GM19467 (cell line): ENCODE results near the gene TRIM25.

ENCODE experiments used
- ATAC-seq: cut with Tn5 transposase; IDR thresholded peaks from one replicate; pipeline ENCODE4 v1.9.1; 2021; ENCODE audit warnings: mild to moderate bottlenecking, moderate library complexity; ENCODE audit not compliant: unreplicated experiment

The TRIM25 gene

DNA sequence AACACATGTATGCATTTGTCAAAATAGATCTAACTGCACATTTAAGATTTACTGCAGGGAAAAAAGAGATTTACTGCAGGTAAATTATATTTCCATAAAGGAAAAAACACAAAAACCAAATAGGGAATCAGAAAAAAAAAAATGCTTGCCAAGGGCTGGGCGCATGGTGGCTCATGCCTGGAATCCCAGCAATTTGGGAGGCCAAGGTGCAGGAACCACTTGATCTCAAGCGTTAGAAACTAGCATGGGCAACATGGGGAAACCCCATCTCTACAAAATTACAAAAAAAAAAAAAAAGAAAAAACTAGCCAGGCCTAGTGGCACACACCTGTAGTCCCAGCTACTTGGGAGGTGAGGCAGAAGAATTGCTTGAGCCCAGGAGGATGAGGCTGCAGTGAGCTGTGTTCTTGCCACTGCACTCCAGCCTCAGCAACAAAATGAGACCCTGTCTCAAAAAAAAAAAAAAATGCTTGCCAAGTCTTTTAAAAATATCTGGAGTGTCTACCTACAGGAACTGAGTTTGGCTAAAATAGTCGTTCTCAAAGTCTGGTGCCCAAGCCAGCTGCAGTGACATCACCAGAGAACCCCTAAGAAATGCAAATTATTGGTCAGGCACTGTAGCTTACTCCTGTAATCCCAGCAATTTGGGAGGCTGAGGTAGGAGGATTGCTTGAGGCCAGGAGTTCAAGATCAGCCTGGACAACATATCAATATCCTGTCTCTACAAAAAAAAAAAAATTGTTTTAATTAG, 17.5 kb downstream of the TRIM25 start:
- ATAC-seq, result no peak

DNA sequence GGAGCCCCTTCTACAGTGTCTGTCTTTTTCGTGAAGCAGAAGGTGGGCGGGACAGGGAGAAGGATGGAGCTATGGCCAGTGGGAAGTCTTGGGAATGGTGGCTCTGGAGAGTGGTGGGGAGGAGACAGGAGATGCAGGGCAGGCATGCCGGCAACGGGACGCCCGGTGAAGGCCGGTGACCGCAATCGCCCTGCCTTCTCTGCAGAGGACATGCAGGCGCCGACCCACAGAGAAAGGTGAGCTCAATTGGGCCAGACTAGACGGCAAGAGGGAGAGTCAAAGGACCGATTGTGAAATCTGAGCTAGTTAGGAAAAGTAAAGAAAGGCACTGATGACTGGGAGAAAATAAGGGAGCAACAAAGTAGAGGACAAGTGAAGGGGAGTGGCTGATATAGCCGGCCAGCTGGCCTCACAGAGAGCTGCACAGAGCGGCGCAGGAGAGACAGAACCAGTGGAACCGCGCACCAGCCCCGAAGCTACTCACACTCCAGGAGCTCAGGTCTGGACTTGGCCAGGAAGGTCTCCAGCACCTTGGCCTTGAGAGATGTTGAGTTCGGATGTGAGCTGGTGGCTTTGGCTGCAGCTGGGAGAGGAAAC, 18.9 kb downstream of the TRIM25 start:
- ATAC-seq, result no peak

DNA sequence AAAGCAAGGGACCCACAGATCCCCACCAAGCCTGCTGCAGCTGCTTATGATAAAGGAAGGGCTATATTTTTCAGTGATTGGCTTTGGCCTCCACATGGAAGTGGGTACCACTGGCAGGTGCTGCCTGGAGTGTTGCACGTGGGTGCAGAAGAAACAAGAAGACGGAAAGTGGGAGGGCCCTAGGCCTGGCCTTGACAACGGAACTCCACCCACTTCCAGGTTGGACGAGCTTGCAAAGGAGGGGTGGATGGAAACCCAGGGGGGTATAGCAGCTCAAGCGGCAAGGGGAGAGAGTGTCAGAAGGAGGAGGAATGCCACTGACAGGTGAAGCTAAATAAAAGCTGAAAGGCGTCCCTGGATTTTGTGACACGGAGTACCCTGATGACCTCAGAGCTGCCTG, 20.3 kb downstream of the TRIM25 start:
- no peak for ATAC-seq

DNA sequence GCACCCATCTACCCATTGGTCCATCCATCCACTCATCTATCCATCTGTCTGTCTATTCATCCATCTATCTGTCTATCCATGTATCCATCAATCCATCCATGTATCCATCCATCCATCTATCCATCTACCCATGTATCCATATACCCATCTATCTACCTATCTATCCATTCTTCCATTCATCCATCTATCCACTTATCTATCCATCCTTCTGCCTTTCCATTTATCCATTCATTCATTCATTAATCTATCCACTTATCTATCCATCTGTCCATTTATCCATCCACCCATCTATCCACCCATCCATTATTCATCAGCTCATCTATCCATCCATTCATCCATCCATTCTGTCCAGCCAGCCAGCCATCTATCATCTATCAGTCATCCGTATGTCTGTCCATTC, 21.5 kb downstream of the TRIM25 start:
- ATAC-seq, result no peak

DNA sequence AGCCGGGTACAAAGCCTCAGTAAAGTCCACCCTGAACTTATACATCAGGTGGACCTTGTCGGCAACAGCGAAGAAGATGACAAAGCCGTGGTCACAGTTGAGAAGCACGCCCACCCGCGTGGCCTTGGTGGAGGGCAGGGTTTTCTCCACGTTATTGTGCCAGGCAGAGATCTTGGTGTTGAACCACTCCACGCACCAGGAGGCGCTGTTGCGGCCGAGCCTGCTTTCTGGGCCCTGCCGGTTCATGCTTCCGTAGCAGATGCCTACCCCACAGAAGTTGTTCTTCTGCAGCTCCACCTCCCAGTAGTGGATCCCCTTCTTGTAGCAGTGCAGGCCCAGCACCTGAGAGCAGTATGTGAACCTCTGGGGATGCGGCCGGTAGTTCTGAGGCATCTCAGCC, 22.1 kb downstream of the TRIM25 start:
- ATAC-seq, result no peak

DNA sequence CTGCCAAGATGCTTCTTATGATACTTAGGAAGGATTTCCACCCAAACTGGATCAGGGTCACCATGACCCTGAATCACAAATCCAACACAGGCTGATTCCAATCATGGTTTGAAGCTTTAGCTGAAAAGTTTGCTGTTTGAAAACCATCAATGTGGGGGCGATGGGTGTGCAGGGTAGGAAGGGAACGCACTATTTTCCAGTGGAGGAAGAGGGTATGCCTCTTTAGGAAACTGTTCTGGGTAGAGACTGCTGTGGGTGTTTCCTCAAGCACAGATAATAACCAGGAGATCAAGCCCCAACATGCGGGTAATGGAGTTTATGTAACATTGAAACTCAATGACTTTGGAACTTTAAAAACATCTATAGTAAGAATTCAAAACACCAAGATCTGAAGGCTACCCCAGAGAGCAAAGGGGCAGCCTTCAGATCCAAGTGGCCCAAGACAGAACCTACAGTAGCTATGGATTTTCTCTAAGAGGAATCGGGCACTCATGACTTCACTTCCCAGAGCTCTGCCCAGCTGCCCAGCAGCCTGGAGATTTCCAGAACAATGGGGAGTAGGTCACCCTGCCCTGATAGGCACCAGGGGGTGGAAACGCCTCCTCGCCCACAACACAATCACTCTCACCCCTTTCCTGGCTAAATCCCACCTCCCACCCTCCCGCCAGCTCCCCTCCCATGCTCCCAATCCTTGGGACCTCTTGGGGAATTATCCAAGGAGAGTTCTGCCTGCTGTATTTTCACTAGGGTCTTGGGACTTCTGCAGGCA, 22.8 kb downstream of the TRIM25 start:
- ATAC-seq, result no peak

DNA sequence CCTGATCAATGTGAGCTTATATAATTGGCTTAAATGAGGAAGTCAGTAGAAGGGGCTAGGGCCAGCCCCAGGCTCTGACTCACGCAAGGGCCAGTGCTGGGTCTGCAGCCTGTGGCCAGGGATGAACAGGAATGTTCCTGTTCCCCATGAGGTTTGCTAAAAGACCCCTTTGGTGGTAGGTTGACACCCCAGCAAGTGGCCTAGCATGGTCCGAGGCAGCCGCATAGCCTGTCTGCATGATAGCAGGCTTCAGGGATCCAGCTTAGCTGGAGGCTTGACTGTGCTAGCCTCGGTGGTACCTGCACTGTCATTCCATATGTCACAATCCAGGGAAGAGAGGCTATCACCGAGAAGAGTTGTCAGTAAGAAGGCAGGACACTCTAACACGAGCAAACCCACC, 23.5 kb downstream of the TRIM25 start:
- ATAC-seq, result no peak

DNA sequence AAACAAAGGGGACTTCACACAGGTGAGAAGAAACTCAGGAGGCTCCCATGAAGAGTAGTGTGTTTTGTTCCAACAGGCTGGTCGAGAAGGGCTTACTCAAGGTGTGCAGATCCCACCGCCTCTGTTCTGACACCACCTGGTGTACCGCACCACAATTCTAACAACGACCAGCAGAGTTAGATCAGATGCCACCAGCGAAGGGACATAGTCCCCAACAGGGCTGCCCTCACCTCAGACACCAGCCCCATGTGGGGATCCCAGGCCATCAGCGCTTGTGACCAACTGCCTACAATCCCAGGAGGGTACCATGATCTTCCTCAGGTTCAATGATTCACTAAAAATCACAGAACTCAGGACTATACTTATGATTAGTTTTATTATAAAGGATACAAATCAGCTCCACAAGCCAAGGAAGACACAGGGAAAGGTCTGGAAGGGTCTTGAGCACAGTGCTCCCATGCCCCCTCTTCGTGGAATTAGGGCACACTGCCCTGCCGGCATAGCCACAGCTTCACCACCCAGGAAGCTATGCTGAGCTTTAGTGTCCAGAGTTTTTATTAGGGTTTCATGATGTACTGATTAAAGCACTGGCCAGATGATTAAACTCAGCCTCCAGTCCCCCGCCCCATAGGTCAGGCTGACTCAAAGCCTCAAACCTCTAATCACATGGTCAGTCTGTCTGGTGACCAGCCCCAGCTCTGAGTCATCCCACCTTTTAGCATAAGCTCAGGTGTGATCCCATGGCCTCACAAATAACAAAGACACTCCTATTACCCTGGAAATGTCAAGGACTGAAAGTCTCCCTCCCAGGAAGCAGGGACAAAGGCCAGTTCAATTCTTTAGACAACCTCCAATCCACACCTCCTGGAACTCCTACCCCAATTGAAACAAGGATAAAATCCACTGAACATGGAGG, 26.0 kb downstream of the TRIM25 start:
- no peak for ATAC-seq

DNA sequence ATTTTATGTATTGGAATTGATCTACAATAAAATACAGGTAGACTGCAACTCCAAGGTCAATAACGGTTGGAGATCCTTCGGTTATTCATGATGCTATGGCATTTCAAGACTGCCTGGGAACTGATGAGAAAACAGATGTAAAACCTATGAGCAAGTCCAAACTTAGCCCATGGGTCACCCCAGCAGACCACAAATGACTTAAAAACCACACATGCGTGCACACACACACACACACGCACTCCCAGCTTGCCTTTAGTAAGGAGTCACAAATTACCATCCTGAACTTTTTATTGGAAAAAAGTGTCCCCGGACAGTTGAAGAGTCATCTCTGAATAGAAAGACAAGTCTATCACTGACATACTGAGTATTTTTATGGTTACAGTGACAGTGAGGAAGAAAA, 26.7 kb downstream of the TRIM25 start:
- ATAC-seq, result no peak

DNA sequence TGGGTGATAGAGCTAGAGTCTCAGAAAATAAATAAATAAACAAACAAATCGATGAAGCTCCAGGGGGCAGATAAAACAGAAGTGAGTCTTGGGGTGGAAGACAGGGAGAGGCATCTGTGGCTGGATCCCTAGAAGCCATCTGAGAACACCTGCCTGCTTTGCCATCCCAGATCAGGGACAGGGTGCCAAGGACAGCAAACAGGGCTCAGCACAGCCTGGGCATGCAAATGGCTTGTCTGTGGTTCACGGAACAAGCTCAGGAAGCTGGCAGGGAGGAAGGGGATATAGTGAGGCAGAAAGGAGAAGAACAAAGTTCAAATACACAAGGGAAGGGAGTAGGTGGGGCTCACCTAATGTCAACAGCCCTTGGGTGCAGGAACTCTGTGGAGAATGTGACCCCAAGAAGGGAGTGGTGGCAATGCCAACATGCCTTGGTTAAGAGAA, 27.5 kb downstream of the TRIM25 start:
- ATAC-seq, result no peak

DNA sequence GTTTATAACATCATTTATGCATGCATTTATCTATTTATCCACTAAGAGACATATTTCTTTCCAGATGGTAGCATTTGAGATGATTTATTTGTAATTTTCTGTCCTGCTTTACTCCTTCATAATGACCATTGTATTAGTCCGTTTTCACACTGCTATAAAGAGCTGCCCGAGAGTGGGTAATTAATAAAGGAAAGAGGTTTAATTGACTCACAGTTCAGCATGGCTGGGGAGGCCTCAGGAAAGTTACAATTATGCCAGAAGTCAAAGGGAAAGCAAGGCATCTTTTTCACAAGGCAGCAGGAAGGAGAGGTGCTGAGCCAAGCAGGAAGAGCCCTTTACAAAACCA, 28.6 kb downstream of the TRIM25 start:
- no peak for ATAC-seq

DNA sequence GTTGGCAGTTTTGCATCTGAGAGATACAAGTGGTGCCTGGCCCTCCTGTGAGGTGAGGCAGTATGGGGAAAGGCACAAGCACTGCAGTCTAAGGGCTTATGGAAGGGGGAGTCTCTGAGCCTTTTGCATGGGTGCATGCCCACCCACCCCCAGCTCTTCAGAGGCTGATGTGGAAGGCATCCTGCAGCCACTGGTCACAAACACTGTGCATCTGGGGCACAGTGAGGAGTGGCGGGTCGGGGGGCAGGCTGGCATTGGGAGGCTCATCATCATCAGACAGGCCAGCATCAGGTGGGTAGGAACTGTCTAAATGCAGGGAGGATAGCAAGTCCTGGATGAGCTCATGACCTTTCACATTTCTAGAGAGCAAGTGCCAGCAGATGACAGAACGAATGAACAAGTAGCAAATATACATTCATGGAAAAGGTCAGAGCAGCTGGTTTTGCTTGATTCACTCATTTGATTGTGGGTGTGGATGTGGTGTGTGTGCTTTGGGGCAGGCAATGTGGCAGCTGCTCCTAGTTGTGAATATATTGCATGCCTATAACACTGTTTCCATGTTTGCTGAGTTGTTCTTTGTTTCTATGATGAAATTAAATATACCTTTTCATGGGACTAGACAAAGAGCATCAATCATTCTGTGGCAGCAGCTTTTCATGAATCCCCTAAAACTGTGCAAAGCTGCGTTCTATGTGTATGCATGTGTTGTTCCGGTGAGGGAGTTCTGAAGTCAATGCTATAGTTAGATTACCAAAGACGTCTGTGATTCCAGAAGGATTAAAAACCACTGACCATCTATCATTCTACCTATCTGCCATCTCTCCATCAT, 29.2 kb downstream of the TRIM25 start:
- ATAC-seq, result no peak

DNA sequence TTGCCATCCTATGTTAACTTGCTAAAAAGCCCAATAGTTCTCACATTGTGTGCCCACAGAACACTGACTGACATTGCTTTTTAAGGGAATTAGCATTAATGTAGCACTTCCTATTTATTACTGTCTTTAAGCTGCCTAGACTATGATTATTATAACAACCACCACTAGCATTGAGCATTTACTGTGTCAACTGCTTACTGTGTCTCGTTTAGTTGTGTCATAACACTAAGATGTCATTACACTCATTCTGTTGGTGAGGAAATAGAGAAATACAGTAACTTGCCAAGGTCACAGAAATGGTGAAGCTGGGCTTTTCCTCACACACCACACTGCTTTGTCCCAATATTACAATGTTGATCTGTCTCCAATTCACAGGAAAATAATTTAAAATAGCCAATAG, 30.2 kb downstream of the TRIM25 start:
- no peak for ATAC-seq

DNA sequence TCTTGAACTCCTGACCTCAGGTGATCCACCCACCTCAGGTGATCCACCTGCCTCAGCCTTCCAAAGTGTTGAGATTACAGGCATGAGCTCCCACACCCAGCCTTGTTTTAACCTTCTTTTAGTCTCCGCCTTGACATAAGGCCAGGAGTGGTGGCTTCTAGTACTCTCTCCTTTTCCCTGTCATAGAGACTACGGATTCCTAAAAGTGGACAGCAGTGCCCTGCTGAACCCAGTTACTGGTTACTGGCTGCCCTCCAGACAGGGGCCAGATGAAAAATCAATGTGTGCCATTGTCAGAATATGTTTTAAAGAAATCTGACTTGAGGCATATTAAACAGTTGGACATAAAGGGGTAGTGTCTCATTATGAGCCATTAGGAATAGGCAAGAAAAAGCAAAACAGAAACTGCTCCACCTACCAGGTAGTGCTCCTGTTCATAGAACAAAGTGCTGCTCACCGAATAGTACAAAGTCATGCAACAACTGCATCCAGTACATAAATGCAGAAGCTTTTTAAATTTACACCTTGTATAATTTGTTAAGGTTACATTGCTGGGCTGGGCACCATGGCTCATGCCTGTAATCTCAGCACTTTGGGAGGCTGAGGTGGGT, 32.1 kb downstream of the TRIM25 start:
- ATAC-seq, result no peak

DNA sequence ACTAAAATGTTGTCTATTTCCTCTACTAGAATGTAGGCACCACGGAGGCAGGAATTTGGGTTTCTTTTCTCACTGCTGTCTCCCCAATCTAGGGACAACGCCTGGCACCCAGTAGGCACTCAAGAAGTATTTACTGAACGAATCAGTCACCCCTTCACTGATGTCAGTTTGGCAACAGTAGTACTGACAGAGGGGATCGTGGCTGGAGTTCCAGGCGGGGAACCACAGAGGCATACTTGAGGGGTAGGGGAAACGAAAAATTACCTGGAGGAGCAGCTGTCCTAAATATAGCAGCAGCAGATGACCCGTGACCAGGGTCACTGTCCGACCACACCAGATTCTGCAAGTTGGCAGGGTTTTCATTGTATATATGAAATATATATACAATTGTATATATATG, 33.3 kb downstream of the TRIM25 start:
- ATAC-seq, result no peak

DNA sequence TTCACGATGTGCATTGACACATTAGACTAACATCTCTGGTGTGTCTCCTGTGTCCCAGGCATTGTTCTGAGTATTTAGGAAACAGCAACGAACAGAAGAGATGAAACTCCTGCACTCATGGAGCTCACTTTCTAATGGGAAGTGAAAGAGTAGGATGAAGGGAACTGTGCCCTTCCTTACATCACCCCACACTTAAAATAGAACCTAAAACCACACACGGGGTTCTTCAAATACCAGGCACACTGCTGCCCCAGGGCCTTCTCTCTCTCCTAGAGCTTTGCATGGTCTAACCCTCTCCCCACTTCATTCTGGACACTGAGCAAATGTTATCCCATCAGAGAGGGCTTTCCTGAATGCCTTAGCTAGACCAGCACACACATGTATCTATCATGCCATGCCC, 33.7 kb downstream of the TRIM25 start:
- no peak for ATAC-seq

DNA sequence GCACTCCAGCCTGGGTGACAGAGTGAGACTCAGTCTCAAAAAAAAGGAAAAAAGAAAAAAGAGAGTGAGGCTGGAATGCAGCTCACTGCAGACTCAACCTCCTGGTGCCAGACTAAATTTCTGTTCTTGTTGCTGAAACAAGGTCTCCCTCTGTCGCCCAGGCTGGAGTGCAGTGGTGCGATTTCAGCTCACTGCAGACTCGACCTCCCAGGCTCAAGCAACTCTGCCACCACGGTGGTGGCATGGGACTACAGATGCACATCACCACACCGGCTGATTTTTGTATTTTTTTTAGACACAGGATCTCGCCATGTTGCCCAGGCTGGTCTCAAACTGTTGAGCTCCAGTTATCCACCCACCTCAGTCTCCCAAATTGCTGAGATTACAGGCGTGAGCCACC, 34.6 kb downstream of the TRIM25 start:
- ATAC-seq, result no peak

DNA sequence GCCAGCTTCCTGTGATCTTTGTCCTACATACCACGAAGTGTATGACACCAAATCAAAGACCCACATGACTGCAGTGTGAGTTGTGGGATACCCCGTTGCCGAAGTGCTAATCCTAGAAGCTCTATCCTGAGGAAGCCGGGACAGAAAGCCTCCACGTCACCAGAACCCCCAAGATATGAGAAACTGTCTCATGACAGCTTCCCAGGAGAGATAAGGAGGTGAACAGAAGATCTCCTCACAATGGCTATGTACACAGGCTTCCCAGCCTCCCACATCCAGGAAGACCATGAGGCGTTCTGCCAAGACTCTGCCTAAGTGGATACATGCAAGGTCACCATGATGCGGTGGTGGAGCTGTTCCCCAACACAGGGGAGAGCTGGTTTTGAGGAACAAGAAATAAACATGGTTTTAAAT, 37.1 kb downstream of the TRIM25 start:
- no peak for ATAC-seq

DNA sequence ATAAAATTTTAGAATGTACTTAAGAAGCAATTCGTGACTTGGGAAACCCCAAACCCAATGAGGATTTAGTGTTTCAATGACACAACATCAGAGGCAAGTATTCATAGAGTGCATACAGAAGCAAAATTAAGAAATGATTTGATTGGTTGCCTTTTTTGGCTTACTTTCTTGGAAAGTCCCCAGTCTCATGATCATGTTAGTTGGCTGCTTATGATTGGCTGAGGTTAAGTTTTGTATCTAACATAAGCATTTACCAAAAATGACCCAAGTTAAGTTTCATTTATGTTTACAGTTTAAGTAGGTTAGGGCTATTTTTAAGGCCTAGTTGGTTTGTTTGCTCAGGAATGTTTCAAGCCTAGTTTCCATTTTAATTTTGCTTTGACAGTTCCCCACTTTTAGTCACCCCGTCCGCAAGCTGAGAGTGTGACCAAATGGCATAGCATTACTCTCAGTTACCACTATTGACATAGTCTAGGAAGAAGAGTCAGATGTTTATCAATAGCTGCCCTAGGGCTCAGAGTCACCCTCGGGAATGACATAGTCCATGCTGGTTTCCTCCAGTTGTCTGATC, 43.7 kb downstream of the TRIM25 start:
- ATAC-seq, result no peak

DNA sequence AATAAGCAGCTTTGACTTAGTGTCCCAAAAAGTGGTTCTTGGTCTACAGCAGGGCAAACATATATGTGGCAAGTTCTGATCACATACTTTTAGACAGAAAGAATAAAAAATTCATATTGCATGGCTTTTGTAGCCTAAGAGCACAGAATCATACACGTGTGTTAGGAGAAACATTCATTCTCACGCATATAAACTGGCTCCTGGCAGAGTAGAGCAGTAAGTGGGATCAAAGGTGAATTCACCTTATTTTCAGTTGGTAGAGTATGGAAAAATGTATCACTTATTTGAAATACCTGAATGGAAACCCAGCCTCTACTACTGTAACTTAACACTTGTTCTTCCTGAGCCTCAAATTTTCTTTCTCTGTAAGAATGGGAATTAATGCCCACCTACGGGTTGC, 45.1 kb downstream of the TRIM25 start:
- no peak for ATAC-seq
